Measurements from ENCODE around the gene DNAI2.

Gene DNAI2

DNA sequence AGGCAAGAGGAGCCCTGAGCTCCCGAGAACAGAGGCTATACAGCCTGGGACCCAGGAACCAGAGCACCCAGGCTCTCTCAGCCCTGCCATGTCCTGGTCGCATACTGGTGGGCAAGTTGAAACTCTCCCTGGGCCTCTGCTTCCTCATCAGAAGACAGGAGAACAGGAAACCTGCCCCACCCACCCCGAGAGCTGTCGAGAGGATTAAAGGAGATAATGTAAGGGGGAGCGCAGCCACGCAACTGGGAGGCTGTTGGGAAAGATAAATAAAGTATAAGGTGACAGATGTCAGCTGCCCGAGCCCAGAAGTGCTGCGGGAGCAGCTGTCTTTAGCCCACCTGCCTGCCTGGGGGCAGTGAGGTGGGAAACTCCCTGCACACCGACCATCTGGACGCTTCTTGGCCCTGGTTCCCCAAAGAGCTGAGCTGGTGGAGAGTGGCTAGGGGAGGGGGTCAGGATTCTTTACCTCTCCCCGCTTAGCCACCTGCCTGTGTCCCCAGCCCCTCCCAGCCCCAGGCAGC, 58.8 kb downstream of the DNAI2 start:
- TF ChIP-seq ZC3H10 (CRISPR knock-in tag; IDR thresholded peaks at IDR 0.05) (no peak), OSR1 (CRISPR knock-in tag; IDR thresholded peaks at IDR 0.05) (no peak), ESRRG (CRISPR knock-in tag; IDR thresholded peaks at IDR 0.05) (no peak), ZNF70 (CRISPR knock-in tag; IDR thresholded peaks at IDR 0.05) (no peak)
- ATAC-seq = no peak

DNA sequence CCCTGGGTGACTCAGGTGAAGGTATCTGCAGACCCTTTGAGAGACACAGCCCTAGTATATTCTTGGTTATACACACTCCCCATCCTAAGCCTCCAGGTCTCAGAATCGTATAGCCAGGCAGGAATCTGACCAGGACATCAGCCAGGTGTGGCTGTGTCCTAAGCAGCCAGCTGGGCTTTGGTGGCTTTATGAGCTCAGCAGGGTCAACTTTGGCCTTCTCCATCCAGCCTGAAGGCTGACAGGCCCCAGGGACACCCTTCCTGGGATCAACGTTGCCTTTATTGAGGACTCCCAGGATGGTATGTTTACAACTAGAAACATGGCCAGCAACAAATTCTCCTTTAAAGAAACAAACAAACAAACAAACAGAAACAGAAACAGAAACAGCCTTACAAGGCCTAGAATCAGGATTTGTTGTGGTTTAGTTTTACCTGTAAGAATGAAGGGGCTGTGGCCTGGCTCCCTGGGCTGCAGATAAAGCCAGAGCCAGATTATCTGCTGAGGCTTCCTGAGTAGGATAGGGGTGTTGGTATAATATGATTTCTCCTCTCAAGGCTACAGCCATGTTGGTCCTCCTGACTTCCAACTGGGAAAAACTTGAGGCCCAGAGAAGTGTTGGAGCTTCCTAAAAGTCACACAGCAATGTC, 60.5 kb downstream of the DNAI2 start:
- TF ChIP-seq SNAI2 (CRISPR knock-in tag; IDR thresholded peaks at IDR 0.05) (no peak), ZNF70 (CRISPR knock-in tag; IDR thresholded peaks at IDR 0.05) (no peak), ZFP30 (CRISPR knock-in tag; IDR thresholded peaks at IDR 0.05) (no peak), CSRNP3 (CRISPR knock-in tag; IDR thresholded peaks at IDR 0.05) (no peak), RARB (CRISPR knock-in tag; IDR thresholded peaks at IDR 0.05) (no peak)
- ATAC-seq = no peak

- TF ChIP-seq TSHZ2 (CRISPR knock-in tag; IDR thresholded peaks at IDR 0.05) = no peak
- TF ChIP-seq TOX (CRISPR knock-in tag; IDR thresholded peaks at IDR 0.05; ENCODE audit: borderline replicate concordance) = no peak
- no peak for TF ChIP-seq SNAI2 (CRISPR knock-in tag; IDR thresholded peaks at IDR 0.05)
- no peak for TF ChIP-seq ZC3H10 (CRISPR knock-in tag; IDR thresholded peaks at IDR 0.05)
Observed at GRCh38 chr17:74335529-74336062, 61.6 kb downstream of the DNAI2 start.

DNA sequence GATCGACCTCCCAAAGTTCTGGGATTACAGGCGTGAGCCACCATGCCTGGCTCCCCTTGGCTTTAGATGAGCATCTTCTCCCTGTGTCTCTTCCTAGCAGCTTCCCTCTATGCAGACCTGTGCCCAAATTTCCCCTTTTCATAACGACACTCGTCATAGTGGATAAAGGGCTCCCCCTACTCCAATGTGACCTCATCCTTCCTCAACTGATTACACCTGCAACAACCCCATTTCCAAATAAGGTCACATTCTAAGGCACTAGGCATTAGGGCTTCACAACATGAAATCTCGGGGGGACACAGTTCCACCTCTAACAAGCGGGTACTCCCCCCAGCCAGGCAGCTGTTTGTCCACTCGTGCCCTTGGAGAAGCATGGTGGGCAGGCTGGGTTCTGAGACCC, 62.3 kb downstream of the DNAI2 start:
- no peak for TF ChIP-seq TCF4 (CRISPR knock-in tag; IDR thresholded peaks at IDR 0.05; ENCODE audit: borderline replicate concordance)
- no peak for TF ChIP-seq BACH2 (CRISPR knock-in tag; IDR thresholded peaks at IDR 0.05; ENCODE audit: borderline replicate concordance)
- TF ChIP-seq TOX (CRISPR knock-in tag; IDR thresholded peaks at IDR 0.05; ENCODE audit: borderline replicate concordance) = no peak
- no peak for TF ChIP-seq POU6F1 (CRISPR knock-in tag; IDR thresholded peaks at IDR 0.05; ENCODE audit: borderline replicate concordance, low read depth)
- TF ChIP-seq PATZ1 (CRISPR knock-in tag; IDR thresholded peaks at IDR 0.05; ENCODE audit: borderline replicate concordance) = no peak
- no peak for TF ChIP-seq GLIS3 (CRISPR knock-in tag; IDR thresholded peaks at IDR 0.05)
- no peak for TF ChIP-seq ZNF8 (CRISPR knock-in tag; IDR thresholded peaks at IDR 0.05)
- TF ChIP-seq ZC3H10 (CRISPR knock-in tag; IDR thresholded peaks at IDR 0.05) = no peak
- TF ChIP-seq CREB5 (CRISPR knock-in tag; IDR thresholded peaks at IDR 0.05; ENCODE audit: low read depth) = no peak
- no peak for TF ChIP-seq SNAI2 (CRISPR knock-in tag; IDR thresholded peaks at IDR 0.05)
- no peak for TF ChIP-seq PPARA (CRISPR knock-in tag; IDR thresholded peaks at IDR 0.05; ENCODE audit: borderline replicate concordance)
- TF ChIP-seq ESRRG (CRISPR knock-in tag; IDR thresholded peaks at IDR 0.05) = no peak
- TF ChIP-seq ARNTL (CRISPR knock-in tag; IDR thresholded peaks at IDR 0.05; ENCODE audit: borderline replicate concordance, low read depth) = no peak
- TF ChIP-seq ISL1 (CRISPR knock-in tag; IDR thresholded peaks at IDR 0.05) = no peak
- ATAC-seq = no peak

More at GRCh38 chr17:74335529-74336062, 61.6 kb downstream of the DNAI2 start:
- ATAC-seq = no peak

Data from SK-N-SH treated with all-trans-retinoic acid at 6 μM for 48 hours (cell line).